SK-N-SH (cell line): Measurements from ENCODE around the gene IL4R. TPM values are rescaled to one million over a fixed set of nuclear protein-coding genes. Genes with fewer than 3 reads are reported as not detected.

Experiments used
- CTCF ChIA-PET: fragments of 300-600, 350-600 bp; formaldehyde crosslinking; extraction: SDS; loops from one replicate; lab custom pipeline; 2021; lab: Yijun Ruan, JAX
- POLR2A ChIA-PET: fragments of 350-600 bp; sonication (Branson Sonifier 250); formaldehyde crosslinking; extraction: SDS; loops from one replicate; lab custom pipeline; 2020; ENCODE audit warnings: antibody characterized with exemption, inconsistent platforms; lab: Yijun Ruan, JAX
- DNase-seq: peaks from one replicate; pipeline ENCODE4 v3.0.0; 2012
- H2AFZ ChIP-seq: fragments of 200-600 bp; sonication (generic); 2 replicates; pipeline ENCODE4 v1.8.1; 2016; ENCODE audit warnings: antibody characterized with exemption, mild to moderate bottlenecking, low read depth
- H3F3A ChIP-seq: fragments of 200-600 bp; sonication (generic); replicated peaks from 2 replicates; pipeline ENCODE3; 2016; ENCODE audit warnings: antibody characterized with exemption, mild to moderate bottlenecking; ENCODE audit not compliant: insufficient read depth
- H3K27ac ChIP-seq, 2 experiments: fragments of 200-500 bp in 1 of 2; fragments of 200-600 bp in 1 of 2; sonication (Bioruptor generic) in 1 of 2; sonication (generic), shearing (Covaris generic) in 1 of 2; 2 replicates each; pipeline versions ENCODE4 v1.5.1 to v1.6.1; 2014 to 2016; ENCODE audit warnings: low read depth in 2 of 2, inconsistent platforms in 1 of 2, low read length in 1 of 2, mild to moderate bottlenecking in 1 of 2, mixed read lengths in 1 of 2
- H3K27me3 ChIP-seq: fragments of 200-600 bp; sonication (generic), shearing (Covaris generic); 2 replicates; pipeline ENCODE4 v1.6.1; 2016; ENCODE audit warnings: mixed run types; ENCODE audit not compliant: insufficient read depth
- H3K36me3 ChIP-seq, 2 experiments: fragments of 200-500 bp in 1 of 2; fragments of 200-600 bp in 1 of 2; sonication (Bioruptor generic) in 1 of 2; sonication (generic) in 1 of 2; replicated peaks in 1 of 2; 2 replicates each; pipeline versions ENCODE3 to v1.5.1; 2014 to 2016; ENCODE audit warnings: low read length in 1 of 2, mild to moderate bottlenecking in 1 of 2; ENCODE audit not compliant: insufficient read depth in 2 of 2, control insufficient read depth in 1 of 2
- H3K4me1 ChIP-seq, 2 experiments: fragments of 200-500 bp in 1 of 2; fragments of 200-600 bp in 1 of 2; sonication (Bioruptor generic) in 1 of 2; sonication (generic), shearing (Covaris generic) in 1 of 2; 2 replicates each; pipeline versions ENCODE4 v1.5.1 to v1.6.1; 2014 to 2016; ENCODE audit warnings: low read depth in 1 of 2, low read length in 1 of 2, mixed run types in 1 of 2; ENCODE audit not compliant: insufficient read depth in 2 of 2, control insufficient read depth in 1 of 2
- H3K4me2 ChIP-seq: fragments of 200-600 bp; sonication (generic), shearing (Covaris generic); 2 replicates; pipeline ENCODE4 v1.6.1; 2017; ENCODE audit warnings: mixed run types
- H3K4me3 ChIP-seq, 2 experiments: fragments of 200-500 bp in 1 of 2; fragments of 200-600 bp in 1 of 2; sonication (Bioruptor generic) in 1 of 2; sonication (generic), shearing (Covaris generic) in 1 of 2; 2 replicates each; pipeline versions ENCODE4 v1.5.1 to v1.8.1; 2014 to 2016; ENCODE audit warnings: low read depth in 2 of 2, inconsistent platforms in 1 of 2, low read length in 1 of 2, mild to moderate bottlenecking in 1 of 2, mixed read lengths in 1 of 2, moderate library complexity in 1 of 2
- H3K79me2 ChIP-seq: fragments of 200-600 bp; sonication (generic); 2 replicates; pipeline ENCODE4 v1.8.1; 2017; ENCODE audit warnings: mild to moderate bottlenecking; ENCODE audit not compliant: insufficient read depth
- H3K9ac ChIP-seq: fragments of 200-600 bp; sonication (generic); 2 replicates; pipeline ENCODE4 v1.6.1; 2017; ENCODE audit warnings: mixed run types
- H3K9me2 ChIP-seq: fragments of 200-600 bp; sonication (generic); 2 replicates; pipeline ENCODE4 v1.6.1; 2017; ENCODE audit warnings: mixed run types
- H3K9me3 ChIP-seq: fragments of 200-600 bp; sonication (generic); 2 replicates; pipeline ENCODE4 v1.6.1; 2017; ENCODE audit warnings: mixed run types, mild to moderate bottlenecking, moderate library complexity
- H4K20me1 ChIP-seq: fragments of 200-600 bp; sonication (generic); 2 replicates; pipeline ENCODE4 v1.6.1; 2017; ENCODE audit warnings: mild to moderate bottlenecking, mixed run types; ENCODE audit not compliant: insufficient read depth
- ELF1 ChIP-seq: IDR thresholded peaks from 2 replicates; pipeline ENCODE4 v1.4.0; 2012
- EZH2phosphoT487 ChIP-seq: fragments of 200-600 bp; sonication (generic); IDR thresholded peaks from 2 replicates; pipeline ENCODE4 v1.6.1; 2017; ENCODE audit warnings: low read depth, mixed run types, mild to moderate bottlenecking, antibody characterized with exemption, moderate library complexity, borderline replicate concordance
- FOXM1 ChIP-seq: IDR thresholded peaks from 2 replicates; pipeline ENCODE4 v1.4.0; 2012; ENCODE audit warnings: low read depth, mild to moderate bottlenecking
- GABPA ChIP-seq: IDR thresholded peaks from 2 replicates; pipeline ENCODE4 v1.4.0; 2012; ENCODE audit warnings: low read depth, mild to moderate bottlenecking
- GATA2 ChIP-seq: sonication (generic); formaldehyde crosslinking; IDR thresholded peaks from 2 replicates; pipeline ENCODE4 v1.5.0; 2020; ENCODE audit warnings: mild to moderate bottlenecking, missing genetic modification reagents
- IRF3 ChIP-seq: fragments of 150-350 bp; IDR thresholded peaks from 2 replicates; pipeline ENCODE4 v1.6.1; 2016; ENCODE audit warnings: mild to moderate bottlenecking, low read depth, low read length
- JUND ChIP-seq: IDR thresholded peaks from 2 replicates; pipeline ENCODE4 v1.4.0; 2012
- MAX ChIP-seq: IDR thresholded peaks from 2 replicates; pipeline ENCODE4 v1.4.0; 2012; ENCODE audit warnings: low read depth
- MEF2A ChIP-seq: IDR thresholded peaks from 2 replicates; pipeline ENCODE4 v1.4.0; 2012; ENCODE audit warnings: low read depth, borderline replicate concordance
- MXI1 ChIP-seq: IDR thresholded peaks from 2 replicates; pipeline ENCODE4 v1.6.1; 2012; ENCODE audit warnings: mild to moderate bottlenecking, low read depth, low read length, improper control_type of control experiment
- NFIC ChIP-seq: IDR thresholded peaks from 2 replicates; pipeline ENCODE4 v1.4.0; 2012; ENCODE audit warnings: borderline replicate concordance
- NRF1 ChIP-seq: IDR thresholded peaks from 2 replicates; pipeline ENCODE4 v1.6.1; 2012; ENCODE audit warnings: low read depth, mild to moderate bottlenecking, low read length
- PBX3 ChIP-seq: IDR thresholded peaks from 2 replicates; pipeline ENCODE4; 2012
- POLR2AphosphoS5 ChIP-seq: IDR thresholded peaks from 2 replicates; pipeline ENCODE4 v1.6.1; 2012; ENCODE audit warnings: low read depth, low read length
- RCOR1 ChIP-seq: fragments of 150-350 bp; IDR thresholded peaks from 2 replicates; pipeline ENCODE4 v1.6.1; 2017; ENCODE audit warnings: antibody characterized with exemption, low read length
- RXRA ChIP-seq: IDR thresholded peaks from 2 replicates; pipeline ENCODE4 v1.4.0; 2012; ENCODE audit warnings: low read depth, mild to moderate bottlenecking, borderline replicate concordance
- SIN3A ChIP-seq: IDR thresholded peaks from 2 replicates; pipeline ENCODE4 v1.6.1; 2012; ENCODE audit warnings: low read depth, mild to moderate bottlenecking, low read length, moderate library complexity, borderline replicate concordance
- SMC3 ChIP-seq: IDR thresholded peaks from 2 replicates; pipeline ENCODE4 v1.6.1; 2012; ENCODE audit warnings: low read depth, low read length, improper control_type of control experiment
- TCF12 ChIP-seq: IDR thresholded peaks from 2 replicates; pipeline ENCODE4 v1.4.0; 2012
- TEAD4 ChIP-seq: IDR thresholded peaks from 2 replicates; pipeline ENCODE4 v1.4.0; 2012; ENCODE audit warnings: mild to moderate bottlenecking, borderline replicate concordance; ENCODE audit not compliant: insufficient read depth
- USF1 ChIP-seq: IDR thresholded peaks from 2 replicates; pipeline ENCODE4 v1.4.0; 2012; ENCODE audit warnings: low read depth, borderline replicate concordance
- ZBTB33 ChIP-seq: IDR thresholded peaks from 2 replicates; pipeline ENCODE4 v1.4.0; 2012; ENCODE audit warnings: low read depth, borderline replicate concordance
- WGBS: methylation state at CpG from one replicate; pipeline ENCODE4 v1.1.6; 2017; ENCODE audit warnings: low lambda C conversion rate; 5-methylcytosine and 5-hydroxymethylcytosine counted together
- polyA plus RNA-seq, 3 experiments: library from polyadenylated mRNA; depleted of rRNA; stranded (reverse); fragments of >200 nt; gene quantifications; 2 replicates each; pipeline ENCODE4 v1.2.3, GENCODE V29; 2012

IL4R gene
- polyA plus RNA-seq, 1 of the 3 experiments (the other 2 are of a cell fraction) = 16.1 TPM

GRCh38 chr16:27317320-27317719, 3.5 kb downstream of the IL4R start:
- no peak for DNase-seq
- no peak overlapping the region for H2AFZ ChIP-seq
- H3K4me2 ChIP-seq = no peak overlapping the region
- H3K27me3 ChIP-seq = no peaks in the 10 kb centered on the region
- H4K20me1 ChIP-seq = peaks cover 15% of the 10 kb centered on the region; the same call in 1 of the 2 replicates
- H3K4me1 ChIP-seq = peaks cover 0 to 10% of the 10 kb centered on the region in 2 experiments; a peak in 3 of 4 replicates
- H3K36me3 ChIP-seq = peaks cover 0 to 3% of the 10 kb centered on the region in 2 experiments
- no peaks in the 10 kb centered on the region for H3K9me3 ChIP-seq
- H3K79me2 ChIP-seq = peaks cover 82% of the 10 kb centered on the region
- CTCF ChIA-PET = interaction anchor here (1.6 kb wide), 1 partner anchor 137 kb away, joined by 4 read pairs; no protein-coding TSS in a partner anchor
- no peak overlapping the region for H3K4me3 ChIP-seq
- no peaks in the 10 kb centered on the region for H3K9me2 ChIP-seq
- no peak for TF ChIP-seq MAX
- TF ChIP-seq USF1 = no peak
- TF ChIP-seq JUND = no peak
- no peak for TF ChIP-seq RCOR1
- no peak for TF ChIP-seq NRF1
- TF ChIP-seq NFIC = no peak
- no peak for TF ChIP-seq ELF1
- no peak for TF ChIP-seq SMC3
- no peak for TF ChIP-seq GATA2 (CRISPR knock-in tag)
- TF ChIP-seq POLR2AphosphoS5 = no peak
- TF ChIP-seq RXRA = no peak
- no peak for TF ChIP-seq TEAD4
- no peak for TF ChIP-seq GABPA
- TF ChIP-seq TCF12 = no peak
- peaks cover 6% of the 10 kb centered on the region for H3F3A ChIP-seq
- WGBS = 78% methylated on average over 7 of the region's 7 CpGs
- POLR2A ChIA-PET = no interaction called here
- H3K9ac ChIP-seq = no peak overlapping the region
- H3K27ac ChIP-seq = no peak overlapping the region

- 88% methylated on average over 10 of the region's 10 CpGs for WGBS
- Histone ChIP-seq H3K4me2 (no peak overlapping the region), H3K27me3 (no peaks in the 10 kb centered on the region), H3K36me3 (peaks cover 0 to 3% of the 10 kb centered on the region in 2 experiments), H3F3A (peaks cover 6% of the 10 kb centered on the region), H3K79me2 (peaks cover 88% of the 10 kb centered on the region), H3K9me2 (no peaks in the 10 kb centered on the region), H2AFZ (no peak overlapping the region), H3K27ac (no peak overlapping the region), H4K20me1 (peaks cover 15% of the 10 kb centered on the region; the same call in 1 of the 2 replicates), H3K9me3 (no peaks in the 10 kb centered on the region), H3K4me1 (peaks cover 0 to 10% of the 10 kb centered on the region in 2 experiments; a peak in 3 of 4 replicates), H3K4me3 (no peak overlapping the region), H3K9ac (no peak overlapping the region)
- CTCF ChIA-PET = interaction anchor here (1.0 to 1.6 kb wide), 3 partner anchors 11 to 138 kb away, joined by 3 to 4 read pairs (median 3); no protein-coding TSS in a partner anchor
- no peak for TF ChIP-seq PBX3
- no peak for TF ChIP-seq EZH2phosphoT487
- no peak for TF ChIP-seq TCF12
- no peak for TF ChIP-seq NRF1
- TF ChIP-seq MAX = no peak
- no peak for TF ChIP-seq RXRA
- no peak for TF ChIP-seq POLR2AphosphoS5
- no peak for TF ChIP-seq IRF3
- TF ChIP-seq GABPA = no peak
- no peak for TF ChIP-seq MEF2A
- TF ChIP-seq ZBTB33 = no peak
- TF ChIP-seq SIN3A = no peak
- TF ChIP-seq FOXM1 = no peak
- TF ChIP-seq MXI1 = no peak
- no peak for DNase-seq
- POLR2A ChIA-PET = no interaction called here
Observed at GRCh38 chr16:27317738-27318391, 4.1 kb downstream of the IL4R start.
